ENCODE results near the gene TMEM8B.

The TMEM8B gene

GRCh38 chr9:35858458-35858857 lies 29.4 kb downstream of the TMEM8B start:
- no peak overlapping the region for H3K4me3 ChIP-seq (ENCODE audit: low read length)
- TF ChIP-seq, protein P1, sequence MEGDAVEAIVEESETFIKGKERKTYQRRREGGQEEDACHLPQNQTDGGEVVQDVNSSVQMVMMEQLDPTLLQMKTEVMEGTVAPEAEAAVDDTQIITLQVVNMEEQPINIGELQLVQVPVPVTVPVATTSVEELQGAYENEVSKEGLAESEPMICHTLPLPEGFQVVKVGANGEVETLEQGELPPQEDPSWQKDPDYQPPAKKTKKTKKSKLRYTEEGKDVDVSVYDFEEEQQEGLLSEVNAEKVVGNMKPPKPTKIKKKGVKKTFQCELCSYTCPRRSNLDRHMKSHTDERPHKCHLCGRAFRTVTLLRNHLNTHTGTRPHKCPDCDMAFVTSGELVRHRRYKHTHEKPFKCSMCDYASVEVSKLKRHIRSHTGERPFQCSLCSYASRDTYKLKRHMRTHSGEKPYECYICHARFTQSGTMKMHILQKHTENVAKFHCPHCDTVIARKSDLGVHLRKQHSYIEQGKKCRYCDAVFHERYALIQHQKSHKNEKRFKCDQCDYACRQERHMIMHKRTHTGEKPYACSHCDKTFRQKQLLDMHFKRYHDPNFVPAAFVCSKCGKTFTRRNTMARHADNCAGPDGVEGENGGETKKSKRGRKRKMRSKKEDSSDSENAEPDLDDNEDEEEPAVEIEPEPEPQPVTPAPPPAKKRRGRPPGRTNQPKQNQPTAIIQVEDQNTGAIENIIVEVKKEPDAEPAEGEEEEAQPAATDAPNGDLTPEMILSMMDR (conservative IDR thresholded peaks at IDR 0.05; ENCODE audit: low read length): no peak
- DNase-seq (ENCODE audit: low read depth): no peak

GRCh38 chr9:35859310-35859989 lies 30.4 kb downstream of the TMEM8B start:
- DNase-seq (ENCODE audit: low read depth): peak; percentile 20
- TF ChIP-seq, protein P1 (conservative IDR thresholded peaks at IDR 0.05; ENCODE audit: low read length): no peak
- H3K4me3 ChIP-seq (ENCODE audit: low read length): no peak overlapping the region

GRCh38 chr9:35859990-35860339 lies 30.9 kb downstream of the TMEM8B start:
- TF ChIP-seq, protein P1 (conservative IDR thresholded peaks at IDR 0.05; ENCODE audit: low read length): no peak
- peak; percentile 15 for DNase-seq (ENCODE audit: low read depth)
- H3K4me3 ChIP-seq (ENCODE audit: low read length): no peak overlapping the region

DNA sequence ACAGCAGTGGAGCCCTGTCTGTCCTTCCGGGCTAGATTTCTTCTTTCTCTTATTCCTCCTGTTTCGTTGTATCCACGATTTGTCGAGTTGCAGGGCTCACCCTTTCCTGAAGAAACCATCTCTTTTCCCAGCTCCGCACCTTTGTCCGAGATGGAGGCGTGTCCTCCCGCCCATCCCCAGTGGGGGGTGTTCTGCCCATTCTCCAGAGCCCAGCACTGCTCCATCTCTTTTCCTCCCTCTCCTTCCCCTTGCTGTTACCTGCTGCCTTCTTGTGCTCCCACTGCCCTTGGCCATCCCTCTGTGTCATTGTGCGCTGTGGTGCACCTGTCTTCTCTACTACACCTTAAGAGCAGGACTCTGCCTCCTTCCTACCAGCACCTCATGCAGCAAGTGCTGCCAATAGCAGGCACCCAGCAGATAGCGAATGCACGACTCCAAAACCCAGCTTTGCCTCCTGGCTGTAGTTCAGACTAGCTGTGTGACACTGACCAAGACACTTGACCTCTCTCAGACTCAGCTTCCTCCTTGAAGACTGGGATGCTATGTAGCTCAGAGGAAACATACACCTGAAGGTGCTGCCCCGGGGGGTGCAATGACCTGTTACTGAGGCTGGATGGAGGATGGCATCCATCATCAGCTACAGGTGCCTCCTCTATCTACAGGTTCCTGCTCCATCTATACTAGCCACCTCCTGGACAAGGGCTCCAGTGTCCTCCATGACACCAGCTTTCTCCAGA lies 32.3 kb downstream of the TMEM8B start:
- H3K4me3 ChIP-seq (ENCODE audit: low read length): no peak overlapping the region
- no peak for DNase-seq (ENCODE audit: low read depth)
- TF ChIP-seq, protein P1 (conservative IDR thresholded peaks at IDR 0.05; ENCODE audit: low read length): no peak

GRCh38 chr9:35862328-35862727 lies 33.3 kb downstream of the TMEM8B start:
- H3K4me3 ChIP-seq (ENCODE audit: low read length): no peak overlapping the region
- TF ChIP-seq, protein P1 (conservative IDR thresholded peaks at IDR 0.05; ENCODE audit: low read length): no peak
- no peak for DNase-seq (ENCODE audit: low read depth)

DNA sequence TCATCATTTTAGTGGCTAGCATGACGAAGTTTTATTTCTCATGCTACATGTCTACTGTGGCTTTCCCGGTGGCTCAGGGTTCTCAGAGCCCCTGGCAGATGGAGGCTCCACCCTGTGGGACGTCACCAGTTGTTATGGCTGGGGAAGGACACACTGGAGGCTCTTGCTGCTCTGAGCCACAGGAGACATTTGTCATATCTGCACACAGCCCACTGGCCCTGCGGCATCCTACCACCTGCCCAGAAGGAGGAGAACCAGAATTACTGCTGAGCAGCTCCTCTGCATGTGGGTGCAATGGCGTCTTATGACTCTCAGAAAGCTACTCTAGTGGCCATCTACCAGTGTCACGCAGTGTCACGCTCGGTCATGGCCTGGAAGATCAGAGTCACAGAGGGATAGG lies 34.6 kb downstream of the TMEM8B start:
- TF ChIP-seq, protein P1 (conservative IDR thresholded peaks at IDR 0.05; ENCODE audit: low read length): no peak
- no peak overlapping the region for H3K4me3 ChIP-seq (ENCODE audit: low read length)
- DNase-seq (ENCODE audit: low read depth): no peak

- TF ChIP-seq, protein P1 (conservative IDR thresholded peaks at IDR 0.05; ENCODE audit: low read length): no peak
- H3K4me3 ChIP-seq (ENCODE audit: low read length): no peak overlapping the region
- no peak for DNase-seq (ENCODE audit: low read depth)
Observed at GRCh38 chr9:35864695-35865255, 35.7 kb downstream of the TMEM8B start.

Measured in AG10803 (cell line).